Activated CD4-positive, CD25-positive, alpha-beta regulatory T cell treated with anti-CD3 and anti-CD28 coated beads, Interleukin-2, amount 50 U/mL, for 24 hours (primary cell): Measurements from ENCODE around the gene SLC7A14.
"Not testable (repeated sequence)": the region's sequence is repeated elsewhere in the genome, so short reads cannot be mapped to it uniquely, and the experiment has no call there.

ENCODE experiments used
- ATAC-seq, 2 donors: fragments of 150-1000 bp; cut with Tn5 transposase; one replicate each; pipeline ENCODE4 v1.10.0; 2021; ENCODE audit warnings: mild to moderate bottlenecking in 1 of 2, moderate library complexity in 1 of 2

The SLC7A14 gene

DNA sequence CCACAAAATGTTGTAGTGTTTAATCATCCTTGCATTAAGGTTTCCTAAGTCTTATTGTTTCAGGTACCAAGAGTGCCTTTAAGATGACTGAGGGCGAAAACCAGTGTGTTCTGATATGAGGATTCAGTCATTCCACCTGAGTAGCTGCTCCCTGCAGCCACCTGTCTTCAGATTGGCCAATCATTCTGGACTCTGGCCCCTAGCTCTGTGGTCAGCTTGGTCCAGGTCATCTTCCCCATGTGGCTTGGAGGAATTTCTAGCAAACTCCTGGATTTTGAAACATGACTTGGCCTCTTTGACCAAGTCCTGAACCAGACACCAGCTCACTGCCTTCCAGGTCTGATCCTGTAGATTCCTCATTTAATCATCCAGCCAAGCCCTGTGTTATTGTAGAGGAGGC is 7.8 kb upstream of the SLC7A14 start:
- ATAC-seq, result no peak

DNA sequence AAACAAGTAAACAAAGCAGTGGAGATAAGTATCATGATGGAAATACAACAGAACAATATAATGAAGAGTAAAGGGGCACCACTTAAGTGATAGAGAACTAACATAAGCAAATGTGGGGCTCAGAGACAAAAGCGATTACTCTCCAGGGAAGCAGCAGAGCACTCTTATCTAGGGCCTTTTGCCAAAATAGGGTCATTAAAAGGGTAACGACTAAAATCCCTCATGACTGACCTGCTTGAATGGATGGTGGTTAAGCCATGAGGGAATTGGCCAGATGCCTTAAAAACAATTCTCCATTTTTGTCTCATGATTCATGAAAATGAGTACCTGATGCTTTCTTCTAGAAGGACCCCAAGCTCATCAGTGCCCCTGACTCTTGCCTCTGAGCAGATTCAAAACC is 3.2 kb upstream of the SLC7A14 start:
- ATAC-seq, result no peak

DNA sequence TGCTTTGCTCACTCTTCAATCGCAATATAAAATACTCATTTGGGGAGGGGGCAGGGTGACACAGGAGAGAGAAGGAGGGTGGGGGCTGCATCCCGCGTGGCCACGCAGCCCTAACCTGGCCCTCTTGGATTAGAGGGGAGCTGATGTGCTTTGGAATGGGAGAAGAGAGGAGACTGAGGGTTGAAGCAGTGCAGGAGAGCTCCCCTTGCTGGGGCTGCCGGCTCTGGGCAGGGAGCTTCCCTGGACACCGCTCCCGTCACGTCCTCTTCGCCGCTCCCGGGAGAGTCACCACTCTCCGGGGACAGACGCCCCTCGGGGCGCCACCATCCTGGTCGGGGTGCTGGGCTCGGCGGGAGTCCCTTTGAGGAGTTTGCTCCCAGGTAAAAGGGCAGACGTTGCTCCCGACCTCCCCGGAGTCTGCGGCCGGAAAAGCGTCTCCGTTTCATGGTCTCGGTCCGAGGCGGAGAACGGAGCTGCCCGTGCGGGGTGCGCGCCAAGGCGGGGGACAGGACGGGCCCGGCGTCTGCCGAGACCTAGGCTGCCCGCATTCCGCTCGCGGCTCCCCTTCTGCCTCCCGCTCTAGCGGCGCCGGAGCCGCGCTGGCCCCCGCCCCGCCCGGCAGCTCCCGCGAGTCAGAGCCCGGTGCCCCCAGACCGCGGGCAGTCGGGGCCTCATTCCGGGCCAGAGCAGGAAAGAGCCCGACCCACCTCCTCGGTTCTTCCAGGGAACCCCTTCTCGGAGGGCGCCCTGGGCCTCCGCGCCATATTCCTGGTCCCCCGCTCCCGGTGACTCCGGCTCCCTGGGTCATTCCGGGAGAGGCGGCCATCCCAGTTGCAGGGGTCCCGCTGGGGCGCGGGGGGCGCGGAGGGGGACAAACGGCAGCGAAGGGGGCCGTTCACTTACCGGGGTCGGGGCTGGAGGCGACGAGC is 603 bp downstream of the SLC7A14 start:
- no peak for ATAC-seq

DNA sequence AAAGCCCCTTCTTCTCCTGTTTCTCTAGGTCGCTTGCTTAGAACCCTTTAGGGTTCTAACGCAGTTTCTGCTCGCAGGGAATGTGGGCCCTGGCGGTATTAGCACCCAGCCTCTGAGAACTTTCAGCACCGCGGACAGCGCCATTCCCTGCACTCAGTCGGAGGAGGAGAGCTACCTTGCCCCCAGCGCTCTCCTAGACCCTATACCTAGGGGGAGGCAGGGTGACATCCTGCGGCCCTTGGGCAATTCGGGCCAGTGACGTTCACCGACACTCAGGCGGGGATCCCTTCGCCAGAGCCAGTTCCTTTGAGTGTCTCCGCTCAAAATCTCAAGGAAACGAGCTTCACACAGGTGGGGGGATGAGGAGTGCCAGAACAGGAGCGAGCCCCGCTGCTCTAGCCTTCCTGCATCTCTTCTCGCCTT is 1.3 kb downstream of the SLC7A14 start:
- ATAC-seq, result no peak

DNA sequence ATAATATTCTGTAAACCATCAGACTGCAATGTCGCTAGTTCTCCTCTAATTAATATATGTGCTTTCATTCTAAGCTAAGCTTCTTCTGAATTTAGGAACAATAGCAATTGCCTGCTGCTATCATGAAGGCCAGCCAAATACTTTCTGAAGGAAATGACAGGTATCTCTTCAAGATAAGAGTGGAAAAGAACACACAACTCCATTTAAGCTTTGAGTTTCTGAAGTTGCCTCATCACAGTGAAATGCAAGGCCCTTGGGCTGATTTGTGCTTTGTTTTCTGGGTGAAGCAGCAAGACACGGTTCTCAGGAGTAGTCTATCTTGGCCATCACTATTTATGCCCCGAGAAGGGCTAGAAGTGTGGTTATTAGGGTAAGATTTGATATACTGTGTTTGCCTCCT is 6.2 kb downstream of the SLC7A14 start:
- ATAC-seq, result no peak

DNA sequence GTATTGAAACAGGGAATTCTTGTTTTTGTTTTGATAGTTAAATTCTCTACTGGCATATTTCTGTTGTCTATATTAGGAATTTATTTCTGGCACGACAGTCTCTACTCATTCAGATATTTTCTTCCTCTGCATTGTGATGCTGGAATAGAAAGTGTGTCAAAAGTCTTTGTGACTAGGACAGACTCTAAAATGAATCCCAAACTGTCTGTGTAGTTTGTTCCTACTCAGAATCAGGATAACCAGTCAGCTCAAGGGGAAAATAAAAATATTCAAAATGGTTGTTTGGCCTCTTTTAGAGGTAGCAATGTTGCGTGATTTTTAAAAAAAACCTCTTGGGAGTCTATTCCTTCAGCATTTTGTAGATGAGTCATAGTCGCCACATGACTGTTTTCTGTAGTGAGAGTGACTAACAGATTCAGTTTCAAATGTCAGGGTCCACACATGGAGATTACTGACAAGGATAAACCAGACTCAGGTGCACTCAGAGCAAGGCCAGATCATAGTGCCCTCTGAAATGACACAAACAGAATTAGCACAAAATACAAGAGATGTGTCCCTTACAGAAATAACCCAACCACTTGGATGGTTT is 13.1 kb downstream of the SLC7A14 start:
- ATAC-seq, result peak; percentile 69 to 84

DNA sequence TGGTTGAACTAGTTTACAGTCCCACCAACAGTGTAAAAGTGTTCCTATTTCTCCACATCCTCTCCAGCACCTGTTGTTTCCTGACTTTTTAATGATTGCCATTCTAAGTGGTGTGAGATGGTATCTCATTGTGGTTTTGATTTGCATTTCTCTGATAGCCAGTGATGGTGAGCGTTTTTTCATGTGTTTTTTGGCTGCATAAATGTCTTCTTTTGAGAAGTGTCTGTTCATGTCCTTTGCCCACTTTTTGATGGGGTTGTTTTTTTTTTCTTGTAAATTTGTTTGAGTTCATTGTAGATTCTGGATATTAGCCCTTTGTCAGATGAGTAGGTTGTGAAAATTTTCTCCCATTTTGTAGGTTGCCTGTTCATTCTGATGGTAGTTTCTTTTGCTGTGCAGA is 18.3 kb downstream of the SLC7A14 start:
- ATAC-seq, result not testable (repeated sequence)

DNA sequence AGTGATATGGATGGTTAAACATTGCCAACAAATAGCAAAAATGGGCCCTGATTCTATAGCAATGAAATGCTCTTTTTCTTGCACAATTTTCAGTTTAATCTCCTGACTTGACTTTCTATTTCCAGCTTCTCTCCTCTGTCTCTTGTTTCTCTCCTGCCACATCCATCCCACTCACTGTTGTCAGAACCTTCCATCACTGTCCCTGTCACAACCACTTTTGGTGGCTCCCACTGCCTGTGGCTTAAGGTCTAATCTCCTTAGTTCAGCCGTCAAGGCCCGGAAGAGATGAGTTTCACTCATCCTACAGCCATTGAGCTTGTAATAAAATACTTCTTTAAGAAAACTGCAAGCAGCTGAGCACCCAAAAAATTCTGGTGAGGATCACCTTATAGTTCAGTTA is 19.5 kb downstream of the SLC7A14 start:
- ATAC-seq, result no peak

DNA sequence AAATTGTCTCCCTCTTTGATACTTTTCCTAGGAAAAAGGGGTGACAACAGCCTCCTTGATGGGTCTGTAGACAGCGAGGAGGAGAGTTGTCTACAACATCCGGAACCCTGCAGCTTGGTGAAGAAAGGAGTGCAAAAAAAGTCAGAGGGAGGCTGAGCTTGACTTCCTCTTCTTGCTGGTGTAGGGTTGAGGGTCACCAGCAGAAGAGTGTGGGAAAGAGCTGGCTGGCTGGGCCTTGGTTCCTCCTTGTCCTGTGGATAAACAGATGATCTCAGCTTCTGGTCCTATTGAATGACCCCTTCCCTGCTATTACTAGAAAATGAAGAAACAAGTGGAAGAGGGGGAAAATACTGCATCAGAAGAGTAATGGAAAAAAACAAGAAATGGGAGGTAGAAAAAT is 20.4 kb downstream of the SLC7A14 start:
- no peak for ATAC-seq

DNA sequence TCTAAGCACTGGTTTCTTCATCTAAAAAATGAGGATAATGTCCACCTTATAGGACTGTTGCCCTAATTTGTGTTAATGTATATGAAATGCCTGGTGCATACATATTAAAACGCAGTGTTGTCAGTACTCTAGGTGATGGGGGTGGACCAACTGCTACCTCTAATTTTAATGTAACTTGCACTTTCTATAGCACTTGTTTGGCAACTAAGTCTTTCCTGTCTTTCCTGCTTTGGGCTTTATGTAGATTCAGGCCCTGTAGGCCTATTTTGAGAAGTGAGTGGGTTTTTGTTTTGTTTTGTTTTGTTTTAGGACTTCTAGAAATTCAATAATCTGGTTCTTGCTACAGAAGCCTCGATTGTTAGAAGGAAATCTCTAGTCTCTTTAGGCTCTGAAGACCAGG is 21.2 kb downstream of the SLC7A14 start:
- ATAC-seq, result no peak

DNA sequence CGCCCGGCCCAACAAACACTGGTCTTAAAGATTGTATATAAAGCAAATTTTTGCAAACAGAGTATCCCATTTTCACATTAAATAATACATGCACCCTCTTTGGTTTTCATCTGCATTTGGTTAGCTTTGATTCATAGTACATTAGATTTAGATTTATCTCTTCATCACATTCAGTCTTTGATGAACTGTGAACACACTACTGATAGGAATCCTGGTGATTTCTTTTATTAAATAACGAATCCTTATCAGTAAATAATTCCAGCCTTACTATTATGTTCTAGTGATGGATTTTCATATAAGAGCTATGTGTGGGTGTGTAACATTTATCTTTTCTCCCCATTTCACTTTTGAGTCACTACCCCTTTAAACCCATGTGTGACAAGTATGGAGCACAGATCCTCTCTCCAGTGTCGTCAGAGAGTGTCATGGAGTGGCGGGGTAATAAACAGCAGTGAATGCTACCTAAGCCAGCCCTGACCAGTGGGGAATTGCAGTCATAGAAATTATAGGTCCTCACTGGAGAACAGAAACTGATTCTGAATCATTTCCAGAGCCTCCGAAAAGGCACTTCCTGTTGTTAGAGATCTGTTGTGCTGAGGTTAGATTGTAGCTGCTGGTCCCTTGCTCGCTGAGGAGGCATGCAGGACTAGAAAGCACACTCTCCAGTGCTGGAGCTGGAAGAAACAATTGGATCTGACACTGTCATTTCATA is 22.0 kb downstream of the SLC7A14 start:
- peak; percentile 44 to 48 for ATAC-seq

DNA sequence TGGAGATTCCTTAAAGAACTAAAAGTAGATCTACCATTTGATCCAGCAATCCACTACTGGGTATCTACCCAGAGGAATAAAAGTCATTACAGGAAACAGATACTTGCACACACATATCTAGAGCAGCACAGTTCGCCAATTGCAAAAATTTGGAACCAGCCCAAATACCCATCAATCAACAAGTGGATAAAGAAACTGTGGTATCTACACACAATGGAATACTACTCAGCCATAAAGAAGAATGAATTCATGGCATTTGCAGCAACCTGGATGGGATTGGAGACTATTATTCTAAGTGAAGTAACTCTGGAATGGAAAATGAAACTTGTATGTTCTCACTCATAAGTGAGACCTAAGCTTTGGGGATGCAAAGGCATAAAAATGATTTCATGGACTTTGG is 23.8 kb downstream of the SLC7A14 start:
- no peak for ATAC-seq

DNA sequence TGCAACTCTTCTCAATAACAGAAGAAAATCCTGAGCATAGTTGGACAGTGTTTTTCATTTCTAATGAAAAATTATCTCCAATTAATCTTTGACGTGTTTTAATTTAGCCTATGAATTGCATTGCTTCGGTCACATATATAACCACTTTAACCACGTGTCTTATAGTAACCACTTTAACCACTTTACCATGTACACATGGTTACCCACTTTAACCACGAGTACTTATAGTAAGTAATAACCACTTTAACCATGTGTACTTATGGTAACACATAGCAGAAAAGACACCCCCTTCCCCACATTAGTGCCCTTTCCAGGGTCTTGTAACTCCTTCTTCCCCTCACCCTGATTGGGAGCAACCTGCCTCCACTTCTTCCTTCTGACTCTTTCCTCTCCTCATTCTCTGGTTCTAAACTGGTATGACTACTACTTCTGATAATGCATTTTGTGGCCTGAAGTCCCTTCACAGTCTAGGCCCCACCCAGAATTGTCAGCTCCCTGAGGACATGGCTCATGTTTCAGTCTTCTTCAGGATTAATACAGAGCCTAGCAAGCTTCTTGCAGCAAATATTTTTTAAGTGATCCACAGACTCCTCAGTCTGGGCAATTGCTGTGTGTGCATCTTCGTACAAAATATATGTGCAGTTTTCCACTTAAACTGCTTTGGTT is 25.0 kb downstream of the SLC7A14 start:
- no peak for ATAC-seq

DNA sequence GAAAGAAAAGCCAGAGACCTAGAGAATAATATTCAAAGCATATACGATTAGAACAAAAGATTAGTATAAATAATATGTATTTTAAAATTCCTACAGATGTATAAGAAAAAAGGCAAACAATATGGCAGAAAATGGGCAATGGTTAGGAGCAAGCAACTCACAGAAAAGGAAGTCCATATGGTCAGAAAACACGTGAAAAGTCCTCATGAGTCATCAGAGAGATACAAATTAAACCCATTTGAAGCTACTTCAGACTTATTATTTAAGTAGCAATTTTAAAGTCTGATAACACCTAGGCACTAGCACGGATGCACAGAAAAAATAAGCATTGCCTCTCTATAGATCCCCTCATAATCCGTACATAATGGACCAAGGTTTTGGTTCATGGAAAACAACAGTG is 25.6 kb downstream of the SLC7A14 start:
- ATAC-seq, result no peak

DNA sequence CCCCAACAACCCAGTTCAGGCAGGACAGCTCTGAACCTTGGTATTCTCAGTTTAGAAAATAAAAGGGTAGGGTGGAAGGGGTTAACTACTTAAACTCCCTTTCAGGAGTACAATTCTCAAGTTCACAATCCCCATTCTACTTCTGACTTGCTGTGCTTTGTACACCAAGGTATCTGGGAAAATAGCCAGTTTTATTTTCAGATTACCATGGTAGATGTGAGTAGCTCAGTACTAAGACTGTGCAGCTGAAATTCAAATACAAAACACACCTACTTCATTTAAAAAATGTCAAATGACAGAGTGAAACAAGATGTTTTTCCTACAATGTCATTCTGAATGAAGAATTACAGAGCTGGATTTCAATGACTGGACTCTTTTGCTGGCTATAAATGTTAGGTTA is 27.4 kb downstream of the SLC7A14 start:
- ATAC-seq, result no peak

DNA sequence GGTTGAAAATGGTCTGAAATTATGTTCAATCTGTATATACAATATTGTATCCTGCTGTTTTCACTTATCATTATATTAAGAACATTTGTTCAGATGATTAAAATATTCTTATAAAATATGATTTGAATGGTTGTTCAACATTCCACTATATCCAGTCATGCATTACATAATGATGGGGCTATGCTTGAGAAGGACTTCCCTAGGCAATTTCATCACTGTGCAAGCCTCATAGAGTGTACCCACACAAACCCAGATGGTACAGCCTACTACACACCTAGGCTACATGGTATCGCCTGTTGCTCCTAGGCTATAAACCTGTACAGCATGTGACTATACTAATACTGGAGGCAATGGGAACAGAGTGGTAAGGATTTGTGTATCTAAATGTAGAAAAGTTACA is 30.5 kb downstream of the SLC7A14 start:
- ATAC-seq, result no peak

DNA sequence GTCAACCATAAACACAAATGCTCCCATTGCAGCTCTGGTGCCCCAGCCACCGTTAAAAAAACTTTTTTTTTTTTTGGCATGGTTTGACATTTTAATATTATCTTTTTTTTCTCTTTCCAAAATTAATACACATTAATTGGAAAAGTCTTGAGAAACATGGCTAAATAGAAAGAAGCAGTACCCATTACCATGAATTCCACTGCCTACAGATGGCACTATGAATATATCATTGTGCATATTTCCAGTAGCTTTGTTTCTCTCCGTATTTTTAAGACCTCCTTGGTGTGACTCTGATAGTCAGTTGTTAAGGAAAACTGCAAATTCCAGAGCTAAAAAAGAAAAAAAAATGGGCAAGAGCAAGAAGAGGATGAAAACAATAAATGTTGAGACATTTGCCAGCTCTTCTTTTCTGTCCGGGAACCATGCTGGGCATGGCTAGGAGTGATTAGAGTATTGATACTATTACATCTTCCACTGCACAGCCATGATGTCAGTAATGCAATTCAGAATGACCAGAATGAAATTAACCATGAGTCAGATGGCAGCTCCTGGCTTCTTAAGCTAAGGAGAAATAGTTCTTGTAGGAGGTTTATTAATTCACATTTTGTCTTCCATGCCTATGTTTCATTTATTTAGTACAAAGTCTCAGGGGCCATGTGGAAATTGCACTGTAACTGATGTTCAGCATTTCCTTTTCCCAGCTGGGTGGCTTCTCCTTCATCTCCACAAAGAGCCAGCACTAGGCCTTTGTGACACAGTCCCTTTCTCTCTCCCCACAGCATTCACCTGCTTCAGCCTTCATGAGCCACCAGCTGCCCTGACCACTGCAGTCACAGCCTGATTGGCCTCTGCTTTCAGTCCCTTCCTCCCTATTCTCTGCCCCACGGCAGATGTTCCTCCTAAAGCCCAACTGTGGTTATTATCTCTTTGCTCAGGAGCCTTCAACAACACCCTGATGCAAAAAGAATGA is 31.8 kb downstream of the SLC7A14 start:
- ATAC-seq, result no peak

DNA sequence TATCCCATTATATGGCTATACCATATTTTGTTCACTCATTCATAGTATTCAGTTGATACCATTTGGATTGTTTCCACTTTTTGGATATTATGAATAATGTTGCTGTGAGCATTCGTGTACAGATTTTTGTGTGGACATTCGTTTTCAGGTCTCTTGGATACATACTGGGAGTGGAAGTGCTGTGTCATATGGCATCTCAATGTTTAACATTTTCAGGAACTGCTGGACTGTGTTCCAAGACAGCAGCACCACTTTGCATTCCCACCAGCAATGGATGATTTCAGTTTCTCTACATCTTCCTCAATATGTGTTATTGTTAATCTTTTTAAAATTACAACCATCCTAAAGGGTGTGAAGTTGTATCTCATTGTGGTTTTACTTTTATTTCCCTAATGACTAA is 34.6 kb downstream of the SLC7A14 start:
- no peak for ATAC-seq

DNA sequence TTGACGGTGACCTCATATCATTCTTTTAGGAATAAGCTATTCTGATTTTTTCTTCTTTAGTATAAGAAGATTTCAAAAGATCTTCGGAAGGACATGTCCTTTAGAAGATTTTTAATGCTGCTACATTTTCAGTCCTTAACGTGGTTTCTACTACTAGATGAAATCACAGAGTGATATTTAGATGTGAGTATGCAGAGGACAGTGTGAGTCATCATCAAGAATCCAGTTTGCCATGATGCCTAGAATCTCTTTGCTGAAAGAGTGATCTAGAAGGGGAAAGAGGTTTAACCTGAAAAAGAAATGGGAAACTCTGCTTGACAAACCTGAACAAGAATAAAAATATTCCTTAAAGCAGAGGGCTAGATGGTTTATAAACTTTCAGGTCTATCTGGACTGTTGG is 43.2 kb downstream of the SLC7A14 start:
- ATAC-seq, result no peak

DNA sequence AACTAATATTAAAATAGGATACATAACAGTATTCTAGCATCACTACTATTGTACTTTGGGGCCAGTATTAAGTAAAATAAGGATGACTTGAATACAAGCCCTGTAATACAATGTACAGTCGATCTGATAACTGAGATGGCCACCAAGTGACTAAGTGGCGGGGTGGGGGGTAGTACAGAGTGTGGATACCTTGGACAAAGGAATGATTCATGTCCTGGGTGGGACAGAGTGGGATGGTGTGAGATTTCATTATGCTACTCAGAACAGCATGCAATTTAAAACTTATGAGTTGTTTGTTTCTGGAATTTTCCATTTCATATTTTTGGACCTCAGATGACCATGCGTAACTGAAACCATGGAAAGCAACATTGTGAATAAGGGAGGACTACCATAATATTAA is 46.0 kb downstream of the SLC7A14 start:
- no peak for ATAC-seq

DNA sequence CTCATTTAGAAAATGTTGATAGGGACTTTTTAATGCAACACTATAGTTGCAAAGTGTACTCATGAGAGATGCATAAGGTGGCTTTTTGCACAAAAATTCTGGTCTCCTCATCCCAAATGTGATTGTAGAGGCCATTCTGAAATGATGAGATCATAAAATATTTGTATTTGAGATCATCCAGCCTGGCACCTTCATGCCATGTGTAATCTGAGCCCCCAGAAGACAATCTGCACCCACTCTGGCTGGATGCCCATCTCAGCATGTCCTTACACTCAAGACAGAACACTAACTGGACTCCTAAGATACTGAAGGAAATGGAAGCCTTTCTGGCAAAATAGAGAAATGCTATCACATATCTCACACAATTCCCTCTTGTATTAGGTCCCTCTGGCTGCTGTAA is 49.2 kb downstream of the SLC7A14 start:
- ATAC-seq, result no peak

DNA sequence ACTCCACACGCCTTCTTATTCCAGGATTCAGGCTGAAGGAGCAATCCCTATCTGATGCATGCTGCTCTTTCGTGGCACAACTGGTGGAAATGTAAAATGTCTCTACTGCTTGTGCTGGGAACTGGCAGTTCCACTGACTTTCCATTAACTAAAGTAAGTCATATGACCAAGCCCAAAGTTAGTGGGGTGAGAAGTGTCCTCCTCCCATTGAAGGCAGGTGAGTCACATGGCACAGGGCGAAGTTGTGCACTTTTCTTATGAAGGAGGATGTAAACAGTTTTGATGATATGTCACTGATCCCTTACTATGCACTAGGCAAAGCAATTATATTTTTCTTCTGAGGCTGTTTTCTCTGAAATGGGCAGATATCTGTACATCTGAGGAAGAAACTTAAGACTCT is 51.6 kb downstream of the SLC7A14 start:
- ATAC-seq, result no peak
